C4-2B (cell line): ENCODE results near the gene KSR2.

Experiments
- CTCF ChIP-seq: fragments of 450-650 bp; conservative IDR thresholded peaks from 2 replicates; pipeline ENCODE4 v1.5.1; 2017; ENCODE audit warnings: mild to moderate bottlenecking
- ZFX ChIP-seq: fragments of 450-650 bp; IDR thresholded peaks from 2 replicates; pipeline ENCODE4 v1.6.1; 2017

- TF ChIP-seq ZFX = no peak
- TF ChIP-seq CTCF = no peak
Measured at GRCh38 chr12:117707861-117708260, 260.9 kb downstream of the KSR2 start.
